Panc1 (cell line): ENCODE data around the gene ZNF319. TPM values are rescaled to one million over a fixed set of nuclear protein-coding genes. Genes with fewer than 3 reads are reported as not detected.

Experiments
- ATAC-seq: fragments of 200-7000 bp; cut with Tn5 transposase; 2 replicates; pipeline ENCODE4 v1.9.1; 2020; ENCODE audit warnings: mild to moderate bottlenecking, moderate library complexity
- BruUV-seq: library from RNA; stranded (reverse); fragments of 400-500 nt; replicated peaks from 2 replicates; lab custom pipeline; 2021; lab: Mats Ljungman, UMichigan
- CTCF ChIA-PET: fragments of 300-600 bp; sonication (Branson Sonifier 250); formaldehyde crosslinking; loops from one replicate; lab custom pipeline; 2022; ENCODE audit warnings: antibody characterized with exemption; lab: Charles Lee
- POLR2A ChIA-PET: fragments of 300-600 bp; sonication (Branson Sonifier 250); formaldehyde crosslinking; loops from one replicate; lab custom pipeline; 2022; ENCODE audit warnings: antibody characterized with exemption; lab: Charles Lee
- DNase-seq: peaks from one replicate; pipeline ENCODE4 v3.0.0-alpha.2; 2010; ENCODE audit warnings: low read depth, low spot score
- H3K27ac ChIP-seq: 2 replicates; pipeline ENCODE4 v1.5.1; 2011; ENCODE audit warnings: mild to moderate bottlenecking, low read length, inconsistent platforms
- H3K27me3 ChIP-seq: fragments of 200-500 bp; sonication (Bioruptor generic); 2 replicates; pipeline ENCODE4 v1.6.0; 2014; ENCODE audit warnings: low read length, inconsistent platforms; ENCODE audit not compliant: control insufficient read depth, insufficient read depth
- H3K36me3 ChIP-seq: fragments of 200-500 bp; sonication (Bioruptor generic); 2 replicates; pipeline ENCODE4 v1.5.1; 2014; ENCODE audit warnings: inconsistent platforms, mild to moderate bottlenecking, low read length, moderate library complexity; ENCODE audit not compliant: control insufficient read depth, insufficient read depth
- H3K4me1 ChIP-seq: 2 replicates; pipeline ENCODE4 v1.5.1; 2011; ENCODE audit warnings: inconsistent platforms, mild to moderate bottlenecking, low read length, moderate library complexity; ENCODE audit not compliant: control insufficient read depth, insufficient read depth
- H3K4me3 ChIP-seq, 2 experiments: 2 replicates each; pipeline ENCODE4 v1.5.1; 2011 to 2012; ENCODE audit warnings: low read depth in 2 of 2, low read length in 2 of 2, mild to moderate bottlenecking in 2 of 2, inconsistent platforms in 1 of 2, moderate library complexity in 1 of 2
- H3K9me3 ChIP-seq: fragments of 200-500 bp; sonication (Bioruptor generic); 2 replicates; pipeline ENCODE4 v1.5.1; 2014; ENCODE audit warnings: low read depth, mild to moderate bottlenecking, inconsistent platforms, low read length, moderate library complexity; ENCODE audit not compliant: control insufficient read depth, insufficient read depth
- POLR2AphosphoS5 ChIP-seq: IDR thresholded peaks from 2 replicates; pipeline ENCODE4 v1.6.1; 2012; ENCODE audit warnings: mild to moderate bottlenecking, low read depth, low read length, moderate library complexity
- SIN3A ChIP-seq: IDR thresholded peaks from 2 replicates; pipeline ENCODE4 v1.6.1; 2012; ENCODE audit warnings: low read depth, mild to moderate bottlenecking, low read length, moderate library complexity, borderline replicate concordance; ENCODE audit not compliant: insufficient read depth
- TCF7L2 ChIP-seq: IDR thresholded peaks from 2 replicates; pipeline ENCODE4 v1.6.1; 2011; ENCODE audit warnings: mild to moderate bottlenecking, low read depth, low read length, inconsistent platforms
- in situ Hi-C: cut with HindIII; loops from 2 replicates; pipeline ENCODE4 v1.10.0; 2016; ENCODE audit warnings: low sequenced_read_pairs, low pct_unique_long_range_greater_than_20kb
- intact Hi-C: fragments of 100-400 bp; cut with micrococcal nuclease; formaldehyde crosslinking; loops from one replicate; pipeline ENCODE4 v1.10.0; 2022; ENCODE audit not compliant: unreplicated experiment
- total RNA-seq: library from RNA; stranded (reverse); gene quantifications from one replicate; pipeline ENCODE4 v1.2.1, GENCODE V29; 2021; ENCODE audit not compliant: unreplicated experiment
- TF ChIP-seq, protein P1 (sequence below): fragments of 450-650 bp; IDR thresholded peaks from 2 replicates; pipeline ENCODE4 v1.5.1; 2017; ENCODE audit warnings: mild to moderate bottlenecking
- TF ChIP-seq, protein P2 (sequence below), 2 experiments: IDR thresholded peaks; 2 replicates each; pipeline ENCODE4 v1.6.1; 2011 to 2012; ENCODE audit warnings: low read depth in 2 of 2, control low read depth in 1 of 2, low read length in 1 of 2, mild to moderate bottlenecking in 1 of 2, moderate library complexity in 1 of 2; ENCODE audit not compliant: insufficient read depth in 1 of 2

ZNF319 gene
- total RNA-seq, 1 experiment from 2014 or later: 6.5 TPM

GRCh38 chr16:57987441-57988177, 12.9 kb downstream of the ZNF319 start:
- intact Hi-C loops (no loop called here), in situ Hi-C loops (no loop called here)
- no peak for TF ChIP-seq TCF7L2
- no peak for TF ChIP-seq POLR2AphosphoS5
- TF ChIP-seq SIN3A: no peak
- TF ChIP-seq, protein P1, sequence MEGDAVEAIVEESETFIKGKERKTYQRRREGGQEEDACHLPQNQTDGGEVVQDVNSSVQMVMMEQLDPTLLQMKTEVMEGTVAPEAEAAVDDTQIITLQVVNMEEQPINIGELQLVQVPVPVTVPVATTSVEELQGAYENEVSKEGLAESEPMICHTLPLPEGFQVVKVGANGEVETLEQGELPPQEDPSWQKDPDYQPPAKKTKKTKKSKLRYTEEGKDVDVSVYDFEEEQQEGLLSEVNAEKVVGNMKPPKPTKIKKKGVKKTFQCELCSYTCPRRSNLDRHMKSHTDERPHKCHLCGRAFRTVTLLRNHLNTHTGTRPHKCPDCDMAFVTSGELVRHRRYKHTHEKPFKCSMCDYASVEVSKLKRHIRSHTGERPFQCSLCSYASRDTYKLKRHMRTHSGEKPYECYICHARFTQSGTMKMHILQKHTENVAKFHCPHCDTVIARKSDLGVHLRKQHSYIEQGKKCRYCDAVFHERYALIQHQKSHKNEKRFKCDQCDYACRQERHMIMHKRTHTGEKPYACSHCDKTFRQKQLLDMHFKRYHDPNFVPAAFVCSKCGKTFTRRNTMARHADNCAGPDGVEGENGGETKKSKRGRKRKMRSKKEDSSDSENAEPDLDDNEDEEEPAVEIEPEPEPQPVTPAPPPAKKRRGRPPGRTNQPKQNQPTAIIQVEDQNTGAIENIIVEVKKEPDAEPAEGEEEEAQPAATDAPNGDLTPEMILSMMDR: no peak
- TF ChIP-seq, protein P2, sequence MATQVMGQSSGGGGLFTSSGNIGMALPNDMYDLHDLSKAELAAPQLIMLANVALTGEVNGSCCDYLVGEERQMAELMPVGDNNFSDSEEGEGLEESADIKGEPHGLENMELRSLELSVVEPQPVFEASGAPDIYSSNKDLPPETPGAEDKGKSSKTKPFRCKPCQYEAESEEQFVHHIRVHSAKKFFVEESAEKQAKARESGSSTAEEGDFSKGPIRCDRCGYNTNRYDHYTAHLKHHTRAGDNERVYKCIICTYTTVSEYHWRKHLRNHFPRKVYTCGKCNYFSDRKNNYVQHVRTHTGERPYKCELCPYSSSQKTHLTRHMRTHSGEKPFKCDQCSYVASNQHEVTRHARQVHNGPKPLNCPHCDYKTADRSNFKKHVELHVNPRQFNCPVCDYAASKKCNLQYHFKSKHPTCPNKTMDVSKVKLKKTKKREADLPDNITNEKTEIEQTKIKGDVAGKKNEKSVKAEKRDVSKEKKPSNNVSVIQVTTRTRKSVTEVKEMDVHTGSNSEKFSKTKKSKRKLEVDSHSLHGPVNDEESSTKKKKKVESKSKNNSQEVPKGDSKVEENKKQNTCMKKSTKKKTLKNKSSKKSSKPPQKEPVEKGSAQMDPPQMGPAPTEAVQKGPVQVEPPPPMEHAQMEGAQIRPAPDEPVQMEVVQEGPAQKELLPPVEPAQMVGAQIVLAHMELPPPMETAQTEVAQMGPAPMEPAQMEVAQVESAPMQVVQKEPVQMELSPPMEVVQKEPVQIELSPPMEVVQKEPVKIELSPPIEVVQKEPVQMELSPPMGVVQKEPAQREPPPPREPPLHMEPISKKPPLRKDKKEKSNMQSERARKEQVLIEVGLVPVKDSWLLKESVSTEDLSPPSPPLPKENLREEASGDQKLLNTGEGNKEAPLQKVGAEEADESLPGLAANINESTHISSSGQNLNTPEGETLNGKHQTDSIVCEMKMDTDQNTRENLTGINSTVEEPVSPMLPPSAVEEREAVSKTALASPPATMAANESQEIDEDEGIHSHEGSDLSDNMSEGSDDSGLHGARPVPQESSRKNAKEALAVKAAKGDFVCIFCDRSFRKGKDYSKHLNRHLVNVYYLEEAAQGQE (IDR thresholded peaks at IDR 0.05; ENCODE audit: insufficient read depth in 1 of 2, low read depth in 2 of 2, low read length in 1 of 2): no peak
- no TSS peak for BruUV-seq
- Histone ChIP-seq H3K4me3 (no peak overlapping the region), H3K27me3 (no peaks in the 10 kb centered on the region), H3K27ac (no peak overlapping the region), H3K4me1 (no peaks in the 10 kb centered on the region), H3K36me3 (no peaks in the 10 kb centered on the region), H3K9me3 (no peaks in the 10 kb centered on the region)
- ChIA-PET CTCF (no interaction called here), POLR2A (no interaction called here)
- ATAC-seq: no peak
- DNase-seq: no peak

- Histone ChIP-seq H3K27ac (no peak overlapping the region), H3K36me3 (no peaks in the 10 kb centered on the region), H3K27me3 (no peaks in the 10 kb centered on the region), H3K4me1 (no peaks in the 10 kb centered on the region), H3K9me3 (no peaks in the 10 kb centered on the region), H3K4me3 (no peak overlapping the region)
- intact Hi-C loops (no loop called here), in situ Hi-C loops (no loop called here)
- ChIA-PET POLR2A (no interaction called here), CTCF (no interaction called here)
- no TSS peak for BruUV-seq
- DNase-seq (no peak), ATAC-seq (no peak)
- TF ChIP-seq TCF7L2 (no peak), SIN3A (no peak), POLR2AphosphoS5 (no peak)
- TF ChIP-seq, protein P2 (IDR thresholded peaks at IDR 0.05; ENCODE audit: insufficient read depth in 1 of 2, low read depth in 2 of 2, low read length in 1 of 2): no peak
- TF ChIP-seq, protein P1: no peak
Observed at GRCh38 chr16:57986196-57986595, 14.3 kb downstream of the ZNF319 start.
